GM10248 (cell line): Measurements from ENCODE around the gene AOPEP.

ENCODE experiments used
- CTCF ChIA-PET: fragments of 300-600 bp; sonication (Branson Sonifier 250); formaldehyde crosslinking; extraction: SDS; loops from one replicate; lab custom pipeline; 2021; ENCODE audit warnings: antibody characterized with exemption; lab: Yijun Ruan, JAX
- POLR2A ChIA-PET: fragments of 350-650 bp; sonication (Branson Sonifier 250); formaldehyde crosslinking; extraction: SDS; loops from one replicate; lab custom pipeline; 2020; ENCODE audit warnings: antibody characterized with exemption; lab: Yijun Ruan, JAX
- DNase-seq: peaks from one replicate; pipeline ENCODE4 v3.0.0; 2012; ENCODE audit errors: extremely low spot score
- TF ChIP-seq, protein P1 (sequence below): IDR thresholded peaks from 2 replicates; pipeline ENCODE4 v1.5.1; 2012; ENCODE audit warnings: mild to moderate bottlenecking, low read depth; ENCODE audit errors: extremely low read depth, missing control alignments, control extremely low read depth

Gene AOPEP

GRCh38 chr9:94920420-94921091 is 194.1 kb downstream of the AOPEP start:
- ChIA-PET POLR2A (no interaction called here), CTCF (interaction anchor here (1.3 kb wide), 1 partner anchor 240 kb away, joined by 4 read pairs; no protein-coding TSS in a partner anchor)
- DNase-seq: no peak
- TF ChIP-seq, protein P1, sequence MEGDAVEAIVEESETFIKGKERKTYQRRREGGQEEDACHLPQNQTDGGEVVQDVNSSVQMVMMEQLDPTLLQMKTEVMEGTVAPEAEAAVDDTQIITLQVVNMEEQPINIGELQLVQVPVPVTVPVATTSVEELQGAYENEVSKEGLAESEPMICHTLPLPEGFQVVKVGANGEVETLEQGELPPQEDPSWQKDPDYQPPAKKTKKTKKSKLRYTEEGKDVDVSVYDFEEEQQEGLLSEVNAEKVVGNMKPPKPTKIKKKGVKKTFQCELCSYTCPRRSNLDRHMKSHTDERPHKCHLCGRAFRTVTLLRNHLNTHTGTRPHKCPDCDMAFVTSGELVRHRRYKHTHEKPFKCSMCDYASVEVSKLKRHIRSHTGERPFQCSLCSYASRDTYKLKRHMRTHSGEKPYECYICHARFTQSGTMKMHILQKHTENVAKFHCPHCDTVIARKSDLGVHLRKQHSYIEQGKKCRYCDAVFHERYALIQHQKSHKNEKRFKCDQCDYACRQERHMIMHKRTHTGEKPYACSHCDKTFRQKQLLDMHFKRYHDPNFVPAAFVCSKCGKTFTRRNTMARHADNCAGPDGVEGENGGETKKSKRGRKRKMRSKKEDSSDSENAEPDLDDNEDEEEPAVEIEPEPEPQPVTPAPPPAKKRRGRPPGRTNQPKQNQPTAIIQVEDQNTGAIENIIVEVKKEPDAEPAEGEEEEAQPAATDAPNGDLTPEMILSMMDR: no peak

DNA sequence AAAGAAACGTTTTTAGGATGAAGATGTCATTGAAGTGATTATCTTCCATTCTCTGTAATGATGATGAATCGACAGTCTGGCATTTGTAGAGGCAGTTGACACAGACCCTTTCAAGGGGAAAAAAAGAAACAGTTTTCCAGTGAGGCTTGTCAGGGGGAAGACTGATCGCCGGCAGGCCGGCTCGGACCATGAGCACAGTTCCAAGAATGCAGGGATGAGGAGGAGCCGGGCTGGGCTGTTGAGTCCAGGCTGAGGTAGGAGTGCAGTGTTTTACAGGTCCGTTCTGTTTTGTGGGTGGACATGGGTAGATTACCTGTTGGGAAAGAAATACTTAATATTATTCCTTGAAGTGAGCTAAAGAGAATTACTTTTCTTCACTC is 194.6 kb downstream of the AOPEP start:
- ChIA-PET CTCF (no interaction called here), POLR2A (no interaction called here)
- TF ChIP-seq, protein P1: no peak
- no peak for DNase-seq

DNA sequence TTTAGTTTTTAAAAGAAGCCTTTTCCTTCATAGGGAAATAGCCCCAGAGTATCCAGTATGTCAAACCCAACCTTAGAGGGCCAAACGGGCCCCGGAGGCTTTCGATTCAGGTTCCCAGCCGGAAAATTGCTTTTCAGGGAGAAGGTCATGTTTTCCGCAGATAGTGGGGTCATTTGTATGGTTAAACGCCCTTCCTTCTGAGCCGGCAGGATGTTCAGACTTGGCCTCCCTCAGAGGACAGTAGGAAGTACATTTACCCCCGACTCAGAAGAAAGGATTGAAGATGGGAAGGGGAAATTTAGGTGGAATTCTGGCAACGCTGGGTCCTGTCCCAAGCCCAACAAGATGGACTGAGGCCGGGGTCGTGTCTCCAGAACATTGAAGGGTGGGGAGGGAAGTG is 195.2 kb downstream of the AOPEP start:
- no peak for DNase-seq
- TF ChIP-seq, protein P1: no peak
- POLR2A ChIA-PET: no interaction called here
- CTCF ChIA-PET: no interaction called here

- ChIA-PET CTCF (interaction anchor here (0.9 to 1.5 kb wide), 2 partner anchors 241 to 253 kb away, joined by 3 to 4 read pairs; no protein-coding TSS in a partner anchor), POLR2A (no interaction called here)
- no peak for DNase-seq
- TF ChIP-seq, protein P1: no peak
Observed at GRCh38 chr9:94922098-94922607, 195.7 kb downstream of the AOPEP start.

GRCh38 chr9:94922691-94923107 is 196.2 kb downstream of the AOPEP start:
- ChIA-PET CTCF (interaction anchor here (0.9 to 1.5 kb wide), 2 partner anchors 241 to 253 kb away, joined by 3 to 4 read pairs; no protein-coding TSS in a partner anchor), POLR2A (no interaction called here)
- DNase-seq: no peak

GRCh38 chr9:94923326-94924089 is 197.0 kb downstream of the AOPEP start:
- CTCF ChIA-PET: interaction anchor here (1.5 kb wide), 1 partner anchor 242 kb away, joined by 4 read pairs; no protein-coding TSS in a partner anchor
- DNase-seq: no peak
- POLR2A ChIA-PET: no interaction called here
- TF ChIP-seq, protein P1: no peak

More at GRCh38 chr9:94922691-94923107, 196.2 kb downstream of the AOPEP start:
- TF ChIP-seq, protein P1: no peak
